Measurements from ENCODE around the gene PITX3.

PITX3 gene

GRCh38 chr10:102283488-102283887 is 42.2 kb upstream of the PITX3 start:
- TF ChIP-seq SIN3A (IDR thresholded peaks at IDR 0.05; ENCODE audit: borderline replicate concordance, insufficient read depth, low read length) (no peak), TAF1 (IDR thresholded peaks at IDR 0.05; ENCODE audit: borderline replicate concordance, insufficient read depth, low read length) (no peak), REST (IDR thresholded peaks at IDR 0.05; ENCODE audit: insufficient read depth in 1 of 2, low read depth in 2 of 2, low read length in 2 of 2) (no peak), FOXP2 (optimal IDR thresholded peaks at IDR 0.05; ENCODE audit: borderline replicate concordance, extremely low read depth, extremely low read length, insufficient read depth) (no peak), POLR2AphosphoS5 (IDR thresholded peaks at IDR 0.05; ENCODE audit: low read depth, low read length) (no peak)

GRCh38 chr10:102281102-102281487 is 39.8 kb upstream of the PITX3 start:
- TF ChIP-seq TAF1 (IDR thresholded peaks at IDR 0.05; ENCODE audit: borderline replicate concordance, insufficient read depth, low read length) (no peak), FOXP2 (optimal IDR thresholded peaks at IDR 0.05; ENCODE audit: borderline replicate concordance, extremely low read depth, extremely low read length, insufficient read depth) (no peak), POLR2AphosphoS5 (IDR thresholded peaks at IDR 0.05; ENCODE audit: low read depth, low read length) (no peak), REST (IDR thresholded peaks at IDR 0.05; ENCODE audit: insufficient read depth in 1 of 2, low read depth in 2 of 2, low read length in 2 of 2) (no peak), SIN3A (IDR thresholded peaks at IDR 0.05; ENCODE audit: borderline replicate concordance, insufficient read depth, low read length) (no peak)

GRCh38 chr10:102280397-102281101 is 39.2 kb upstream of the PITX3 start:
- TF ChIP-seq FOXP2 (optimal IDR thresholded peaks at IDR 0.05; ENCODE audit: borderline replicate concordance, extremely low read depth, extremely low read length, insufficient read depth) (no peak), SIN3A (IDR thresholded peaks at IDR 0.05; ENCODE audit: borderline replicate concordance, insufficient read depth, low read length) (peak; percentile 94), POLR2AphosphoS5 (IDR thresholded peaks at IDR 0.05; ENCODE audit: low read depth, low read length) (no peak), REST (IDR thresholded peaks at IDR 0.05; ENCODE audit: insufficient read depth in 1 of 2, low read depth in 2 of 2, low read length in 2 of 2) (0 out of 4 replicates have a peak, but pooled peaks of 1 of the 2 experiments have one; percentile 29), TAF1 (IDR thresholded peaks at IDR 0.05; ENCODE audit: borderline replicate concordance, insufficient read depth, low read length) (no peak)

- TF ChIP-seq REST (IDR thresholded peaks at IDR 0.05; ENCODE audit: insufficient read depth in 1 of 2, low read depth in 2 of 2, low read length in 2 of 2) (no peak), SIN3A (IDR thresholded peaks at IDR 0.05; ENCODE audit: borderline replicate concordance, insufficient read depth, low read length) (no peak), FOXP2 (optimal IDR thresholded peaks at IDR 0.05; ENCODE audit: borderline replicate concordance, extremely low read depth, extremely low read length, insufficient read depth) (no peak), TAF1 (IDR thresholded peaks at IDR 0.05; ENCODE audit: borderline replicate concordance, insufficient read depth, low read length) (no peak), POLR2AphosphoS5 (IDR thresholded peaks at IDR 0.05; ENCODE audit: low read depth, low read length) (no peak)
Measured at GRCh38 chr10:102279104-102279503, 37.8 kb upstream of the PITX3 start.

All from PFSK-1 (cell line).